ENCODE data around the gene RBM5. TPM values are rescaled to one million over a fixed set of nuclear protein-coding genes. Genes with fewer than 3 reads are reported as not detected.

RBM5 gene
- total RNA-seq, 4 donors from 2014 or later: 229 to 286 (median 260) TPM

DNA sequence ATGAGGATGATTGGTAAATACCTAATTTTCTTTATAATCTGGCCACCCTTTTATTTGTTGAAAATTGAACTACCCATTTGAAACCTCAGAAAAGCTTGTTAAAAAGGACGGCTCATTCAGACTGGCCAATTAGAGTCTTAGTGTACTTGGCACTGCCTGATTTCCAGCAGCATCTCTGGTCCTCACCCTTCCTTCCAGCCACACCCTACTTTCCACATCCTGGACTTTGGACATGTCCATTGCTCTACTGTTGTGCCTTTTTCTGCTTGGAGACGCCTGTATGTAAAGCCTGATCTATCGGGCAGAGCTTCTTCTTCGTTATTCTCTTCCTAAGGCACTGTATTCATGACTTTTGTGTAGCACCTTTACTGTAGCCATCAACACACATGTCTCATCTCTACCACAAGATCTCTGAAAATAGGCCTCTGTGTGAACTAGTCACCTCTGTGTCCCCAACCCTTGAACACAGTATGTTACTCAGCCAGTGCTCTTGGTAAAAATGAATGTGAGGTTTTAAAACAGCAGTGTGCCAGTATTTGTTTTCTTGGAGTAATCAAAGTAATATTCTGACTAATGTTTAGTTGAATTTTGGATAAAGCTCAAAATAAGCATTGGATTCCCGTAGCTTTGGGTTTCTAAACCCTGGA is 6.8 kb downstream of the RBM5 start:
- 87% methylated on average over 5 of the region's 5 CpGs for WGBS, 2 donors
- peaks cover 12 to 93% (median 62%) of the 10 kb centered on the region in 3 donors for H3K36me3 ChIP-seq
- H3K9me3 ChIP-seq: no peaks in the 10 kb centered on the region
- H3K27ac ChIP-seq: no peak overlapping the region
- peaks cover 0 to 30% (median 11%) of the 10 kb centered on the region in 4 donors for H3K4me1 ChIP-seq
- H3K27me3 ChIP-seq: no peaks in the 10 kb centered on the region
- no peak overlapping the region for H3K4me3 ChIP-seq
- no peak for DNase-seq (ENCODE audit: low spot score in 2 of 2)
- TF ChIP-seq POLR2A (IDR thresholded peaks at IDR 0.05) (no peak), EP300 (IDR thresholded peaks at IDR 0.05) (no peak)
- TF ChIP-seq, protein P1, sequence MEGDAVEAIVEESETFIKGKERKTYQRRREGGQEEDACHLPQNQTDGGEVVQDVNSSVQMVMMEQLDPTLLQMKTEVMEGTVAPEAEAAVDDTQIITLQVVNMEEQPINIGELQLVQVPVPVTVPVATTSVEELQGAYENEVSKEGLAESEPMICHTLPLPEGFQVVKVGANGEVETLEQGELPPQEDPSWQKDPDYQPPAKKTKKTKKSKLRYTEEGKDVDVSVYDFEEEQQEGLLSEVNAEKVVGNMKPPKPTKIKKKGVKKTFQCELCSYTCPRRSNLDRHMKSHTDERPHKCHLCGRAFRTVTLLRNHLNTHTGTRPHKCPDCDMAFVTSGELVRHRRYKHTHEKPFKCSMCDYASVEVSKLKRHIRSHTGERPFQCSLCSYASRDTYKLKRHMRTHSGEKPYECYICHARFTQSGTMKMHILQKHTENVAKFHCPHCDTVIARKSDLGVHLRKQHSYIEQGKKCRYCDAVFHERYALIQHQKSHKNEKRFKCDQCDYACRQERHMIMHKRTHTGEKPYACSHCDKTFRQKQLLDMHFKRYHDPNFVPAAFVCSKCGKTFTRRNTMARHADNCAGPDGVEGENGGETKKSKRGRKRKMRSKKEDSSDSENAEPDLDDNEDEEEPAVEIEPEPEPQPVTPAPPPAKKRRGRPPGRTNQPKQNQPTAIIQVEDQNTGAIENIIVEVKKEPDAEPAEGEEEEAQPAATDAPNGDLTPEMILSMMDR (IDR thresholded peaks at IDR 0.05): no peak

DNA sequence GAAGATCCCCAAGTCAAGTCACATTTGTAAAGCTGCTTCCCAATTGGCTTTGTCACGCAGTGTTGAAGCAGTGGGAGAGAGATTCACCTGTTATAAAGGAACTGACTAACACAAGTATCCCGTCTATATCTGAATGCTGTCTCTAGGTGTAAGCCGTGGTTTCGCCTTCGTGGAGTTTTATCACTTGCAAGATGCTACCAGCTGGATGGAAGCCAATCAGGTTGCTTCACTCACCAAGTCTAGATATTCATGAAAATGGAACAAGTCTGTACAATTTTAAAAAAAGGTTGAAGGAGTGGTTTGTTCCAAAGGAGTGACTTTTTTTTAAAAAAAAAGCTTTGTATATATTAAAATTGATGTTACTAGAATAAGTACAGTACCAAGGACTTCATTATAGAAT is 11.7 kb downstream of the RBM5 start:
- H3K36me3 ChIP-seq: peaks cover 6 to 100% (median 47%) of the 10 kb centered on the region in 3 donors
- WGBS, 2 donors: 84 to 87% methylated on average over 5 of the region's 5 CpGs
- H3K4me1 ChIP-seq: no peaks in the 10 kb centered on the region

DNA sequence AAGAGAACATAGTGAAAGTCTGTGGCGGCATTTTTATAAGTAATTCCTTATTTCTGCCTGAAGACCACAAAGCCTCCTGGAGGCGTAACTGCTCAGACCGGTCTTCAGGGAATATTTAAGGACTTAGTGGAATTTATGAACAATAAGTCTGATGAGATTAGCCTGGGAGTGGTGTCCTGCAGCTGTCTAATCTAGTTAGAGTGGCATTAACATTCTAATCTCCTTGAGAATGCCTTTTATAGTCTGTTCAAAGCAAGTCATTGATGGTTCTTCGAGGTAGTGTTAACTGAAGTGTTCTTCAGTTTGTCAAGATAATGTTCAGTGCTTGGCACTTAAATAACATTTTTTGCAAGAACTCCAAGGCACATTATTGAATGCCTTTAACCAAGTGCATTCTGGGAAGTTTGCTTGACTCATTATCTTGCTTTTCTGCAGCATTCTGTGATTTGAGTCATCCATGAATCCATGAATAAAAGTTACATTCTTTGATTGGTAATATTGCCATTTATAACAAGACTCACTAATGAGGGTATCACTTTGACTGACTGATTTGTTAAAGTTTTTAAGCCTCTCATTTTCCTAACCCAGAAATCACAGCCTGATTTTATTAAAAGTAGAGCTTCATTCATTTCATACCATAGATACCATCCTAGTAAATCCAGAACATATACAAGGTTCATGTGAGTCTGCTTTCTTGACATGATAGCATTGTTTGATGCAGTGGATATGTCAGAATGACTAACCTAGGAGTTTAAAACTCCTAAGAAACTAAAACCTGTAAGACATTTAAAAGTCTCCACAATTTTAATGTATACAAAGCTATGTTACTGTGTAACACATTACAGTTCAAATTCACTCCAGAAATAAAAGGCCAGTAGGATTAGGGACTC is 12.5 kb downstream of the RBM5 start:
- TF ChIP-seq POLR2A (IDR thresholded peaks at IDR 0.05) (no peak), EP300 (IDR thresholded peaks at IDR 0.05) (no peak)
- TF ChIP-seq, protein P1 (IDR thresholded peaks at IDR 0.05): no peak
- 64 to 72% methylated on average over 4 of the region's 4 CpGs for WGBS, 2 donors
- no peak for DNase-seq (ENCODE audit: low spot score in 2 of 2)
- H3K27me3 ChIP-seq: no peaks in the 10 kb centered on the region
- no peak overlapping the region for H3K4me3 ChIP-seq
- peaks cover 7 to 100% (median 47%) of the 10 kb centered on the region in 3 donors for H3K36me3 ChIP-seq
- H3K4me1 ChIP-seq: no peaks in the 10 kb centered on the region
- no peaks in the 10 kb centered on the region for H3K9me3 ChIP-seq
- H3K27ac ChIP-seq: no peak overlapping the region

More for the DNA sequence above, 11.7 kb downstream of the RBM5 start:
- TF ChIP-seq, protein P1 (IDR thresholded peaks at IDR 0.05): no peak
- TF ChIP-seq EP300 (IDR thresholded peaks at IDR 0.05) (no peak), POLR2A (IDR thresholded peaks at IDR 0.05) (no peak)
- Histone ChIP-seq H3K27ac (no peak overlapping the region), H3K27me3 (no peaks in the 10 kb centered on the region), H3K9me3 (no peaks in the 10 kb centered on the region), H3K4me3 (no peak overlapping the region)
- DNase-seq (ENCODE audit: low spot score in 2 of 2): no peak

DNA sequence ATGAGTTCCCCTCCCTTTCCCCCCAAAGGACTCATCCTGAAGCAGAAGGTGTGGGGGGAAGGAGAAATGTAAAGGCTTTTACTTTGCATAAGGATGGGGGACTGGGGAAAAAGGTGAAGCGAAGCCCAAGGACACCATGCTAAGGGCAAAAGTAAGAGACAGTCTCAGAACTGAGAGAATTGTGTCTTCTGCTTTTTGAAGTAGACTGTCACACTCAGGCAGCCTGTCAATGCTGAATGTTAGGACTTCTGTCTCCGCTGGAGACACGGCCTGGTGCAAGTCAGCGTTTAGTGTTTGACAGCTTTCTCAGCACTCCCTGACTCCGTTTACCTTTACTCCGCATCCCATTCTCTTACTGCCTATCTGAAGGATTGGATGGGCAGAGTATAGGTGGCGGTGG is 13.8 kb downstream of the RBM5 start:
- Histone ChIP-seq H3K36me3 (peaks cover 7 to 100% (median 55%) of the 10 kb centered on the region in 3 donors), H3K27ac (no peak overlapping the region), H3K4me1 (no peaks in the 10 kb centered on the region), H3K27me3 (no peaks in the 10 kb centered on the region), H3K9me3 (no peaks in the 10 kb centered on the region), H3K4me3 (no peak overlapping the region)
- 91 to 97% methylated on average over 7 of the region's 7 CpGs for WGBS, 2 donors
- DNase-seq (ENCODE audit: low spot score in 2 of 2): no peak
- TF ChIP-seq EP300 (IDR thresholded peaks at IDR 0.05) (no peak), POLR2A (IDR thresholded peaks at IDR 0.05) (no peak)
- TF ChIP-seq, protein P1 (IDR thresholded peaks at IDR 0.05): no peak

DNA sequence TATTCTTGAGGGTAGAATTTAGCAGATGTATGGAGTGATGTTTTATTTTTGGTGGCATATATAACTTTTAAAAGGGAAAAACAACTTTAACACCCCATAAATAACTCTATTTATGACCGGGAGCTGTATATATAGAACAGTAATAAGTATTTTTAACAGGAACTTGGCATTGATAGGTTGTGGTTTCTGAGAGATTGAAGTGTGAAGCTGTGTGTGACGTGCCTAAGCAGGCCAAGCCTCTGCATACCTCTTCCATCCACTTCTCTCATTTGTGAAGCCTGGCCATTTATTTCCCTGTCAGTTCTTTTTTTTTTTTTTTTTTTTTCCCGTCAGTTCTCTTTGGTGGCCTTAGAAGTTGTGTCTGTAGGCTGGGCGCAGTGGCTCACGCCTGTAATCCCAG is 23.0 kb downstream of the RBM5 start:
- H3K27ac ChIP-seq: no peak overlapping the region
- TF ChIP-seq, protein P1 (IDR thresholded peaks at IDR 0.05): no peak
- TF ChIP-seq EP300 (IDR thresholded peaks at IDR 0.05) (no peak), POLR2A (IDR thresholded peaks at IDR 0.05) (no peak)
- H3K9me3 ChIP-seq: no peaks in the 10 kb centered on the region
- H3K36me3 ChIP-seq: peaks cover 17 to 100% (median 90%) of the 10 kb centered on the region in 3 donors
- H3K4me3 ChIP-seq: no peak overlapping the region
- 86% methylated on average over 5 of the region's 5 CpGs for WGBS, 2 donors
- no peaks in the 10 kb centered on the region for H3K4me1 ChIP-seq
- no peak for DNase-seq (ENCODE audit: low spot score in 2 of 2)
- no peaks in the 10 kb centered on the region for H3K27me3 ChIP-seq
